Measurements from ENCODE around the gene EGR2.

EGR2 gene

DNA sequence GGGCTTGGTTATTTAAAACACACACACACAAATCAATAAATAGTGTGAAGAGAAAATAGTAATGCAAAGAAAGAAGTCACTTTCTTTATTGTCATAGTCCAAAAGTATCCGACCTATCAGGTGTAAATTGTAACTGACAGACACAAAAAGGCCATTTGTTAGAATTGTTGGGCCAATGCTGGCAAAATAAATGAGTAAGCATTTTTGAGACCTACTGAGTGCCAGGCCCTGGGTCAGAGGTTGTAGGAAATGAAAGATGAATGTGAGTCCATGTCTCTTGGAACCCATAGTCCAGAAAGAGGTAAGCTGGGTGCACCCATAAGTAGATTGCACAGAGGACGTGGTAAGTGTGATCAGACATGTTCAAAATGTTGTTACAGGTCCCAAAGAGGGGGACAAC lies 13.5 kb upstream of the EGR2 start:
- TF ChIP-seq EZH2 (IDR thresholded peaks at IDR 0.05; ENCODE audit: borderline replicate concordance, low read depth, low read length, severe bottlenecking), result no peak
- TF ChIP-seq, protein P1, sequence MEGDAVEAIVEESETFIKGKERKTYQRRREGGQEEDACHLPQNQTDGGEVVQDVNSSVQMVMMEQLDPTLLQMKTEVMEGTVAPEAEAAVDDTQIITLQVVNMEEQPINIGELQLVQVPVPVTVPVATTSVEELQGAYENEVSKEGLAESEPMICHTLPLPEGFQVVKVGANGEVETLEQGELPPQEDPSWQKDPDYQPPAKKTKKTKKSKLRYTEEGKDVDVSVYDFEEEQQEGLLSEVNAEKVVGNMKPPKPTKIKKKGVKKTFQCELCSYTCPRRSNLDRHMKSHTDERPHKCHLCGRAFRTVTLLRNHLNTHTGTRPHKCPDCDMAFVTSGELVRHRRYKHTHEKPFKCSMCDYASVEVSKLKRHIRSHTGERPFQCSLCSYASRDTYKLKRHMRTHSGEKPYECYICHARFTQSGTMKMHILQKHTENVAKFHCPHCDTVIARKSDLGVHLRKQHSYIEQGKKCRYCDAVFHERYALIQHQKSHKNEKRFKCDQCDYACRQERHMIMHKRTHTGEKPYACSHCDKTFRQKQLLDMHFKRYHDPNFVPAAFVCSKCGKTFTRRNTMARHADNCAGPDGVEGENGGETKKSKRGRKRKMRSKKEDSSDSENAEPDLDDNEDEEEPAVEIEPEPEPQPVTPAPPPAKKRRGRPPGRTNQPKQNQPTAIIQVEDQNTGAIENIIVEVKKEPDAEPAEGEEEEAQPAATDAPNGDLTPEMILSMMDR (IDR thresholded peaks at IDR 0.05; ENCODE audit: borderline replicate concordance, extremely low read depth, low read length, poor library complexity, severe bottlenecking), result no peak
- no peaks in the 10 kb centered on the region for H3K36me3 ChIP-seq (ENCODE audit: insufficient read depth, low read length)
- no peaks in the 10 kb centered on the region for H3K79me2 ChIP-seq (ENCODE audit: insufficient read depth, low read length)
- H3K9ac ChIP-seq (ENCODE audit: low read depth, low read length), result no peak overlapping the region
- no peaks in the 10 kb centered on the region for H3K4me1 ChIP-seq (ENCODE audit: insufficient read depth, low read length)
- H3K4me2 ChIP-seq (ENCODE audit: insufficient read depth, low read length), result no peak overlapping the region
- peaks cover 12% of the 10 kb centered on the region for H3K27me3 ChIP-seq (ENCODE audit: insufficient read depth, low read length, poor library complexity)
- no peaks in the 10 kb centered on the region for H3K9me3 ChIP-seq (ENCODE audit: insufficient read depth, low read length, severe bottlenecking)
- H4K20me1 ChIP-seq (ENCODE audit: insufficient read depth, low read length), result no peaks in the 10 kb centered on the region
- no peak overlapping the region for H3K4me3 ChIP-seq (ENCODE audit: low read depth in 1 of 2, low read length in 2 of 2)
- ATAC-seq (ENCODE audit: insufficient read depth, low read depth) (no peak), DNase-seq (no peak)
- H3K27ac ChIP-seq (ENCODE audit: low read length), result no peak overlapping the region
- no peak overlapping the region for H2AFZ ChIP-seq (ENCODE audit: low read depth, low read length)

DNA sequence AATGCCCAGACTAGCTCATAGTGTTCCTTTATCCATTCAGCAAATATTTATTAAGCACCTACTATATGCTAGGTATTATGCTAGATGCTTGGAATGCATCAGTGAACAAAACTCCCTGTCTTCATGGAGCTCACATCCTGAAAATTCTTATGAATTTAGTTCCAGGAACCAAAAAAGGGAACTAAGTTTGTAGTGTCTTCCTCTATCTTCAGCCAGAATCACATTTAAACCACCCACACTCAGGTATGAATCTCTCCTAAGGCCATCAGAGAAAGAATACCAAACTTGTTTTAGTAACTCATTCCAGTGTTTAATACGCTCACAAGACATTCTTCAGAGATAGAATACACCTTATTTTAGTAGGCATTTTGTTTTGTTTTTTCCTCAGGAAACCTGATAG lies 10.1 kb upstream of the EGR2 start:
- Histone ChIP-seq H3K4me3 (ENCODE audit: low read depth in 1 of 2, low read length in 2 of 2) (no peak overlapping the region), H3K4me2 (ENCODE audit: insufficient read depth, low read length) (no peak overlapping the region), H3K79me2 (ENCODE audit: insufficient read depth, low read length) (no peaks in the 10 kb centered on the region), H4K20me1 (ENCODE audit: insufficient read depth, low read length) (no peaks in the 10 kb centered on the region), H3K27me3 (ENCODE audit: insufficient read depth, low read length, poor library complexity) (peaks cover 7% of the 10 kb centered on the region), H3K4me1 (ENCODE audit: insufficient read depth, low read length) (no peaks in the 10 kb centered on the region), H3K27ac (ENCODE audit: low read length) (no peak overlapping the region), H3K9me3 (ENCODE audit: insufficient read depth, low read length, severe bottlenecking) (no peaks in the 10 kb centered on the region), H3K36me3 (ENCODE audit: insufficient read depth, low read length) (no peaks in the 10 kb centered on the region), H3K9ac (ENCODE audit: low read depth, low read length) (no peak overlapping the region), H2AFZ (ENCODE audit: low read depth, low read length) (no peak overlapping the region)
- DNase-seq (no peak), ATAC-seq (ENCODE audit: insufficient read depth, low read depth) (no peak)
- TF ChIP-seq, protein P1 (IDR thresholded peaks at IDR 0.05; ENCODE audit: borderline replicate concordance, extremely low read depth, low read length, poor library complexity, severe bottlenecking), result no peak
- TF ChIP-seq EZH2 (IDR thresholded peaks at IDR 0.05; ENCODE audit: borderline replicate concordance, low read depth, low read length, severe bottlenecking), result no peak

DNA sequence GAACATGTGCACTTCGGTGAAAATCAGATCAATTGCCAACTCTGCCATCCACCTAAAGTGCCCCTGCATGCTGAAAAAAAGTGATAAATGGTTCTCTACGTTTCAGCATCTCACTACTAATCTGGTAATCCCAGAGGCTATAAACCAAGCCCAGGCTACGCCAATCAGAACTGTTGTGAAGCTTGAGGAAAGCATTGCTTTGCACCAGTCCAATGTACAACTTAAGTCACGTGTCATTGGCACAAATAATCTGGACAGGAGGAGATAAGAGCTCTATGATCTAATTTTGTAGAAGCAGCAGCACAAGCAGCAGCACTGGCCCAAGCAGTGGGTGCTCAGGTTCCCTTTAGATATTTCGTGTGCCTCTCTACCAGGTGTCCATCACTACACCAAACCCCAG lies 4.4 kb upstream of the EGR2 start:
- no peaks in the 10 kb centered on the region for H3K79me2 ChIP-seq (ENCODE audit: insufficient read depth, low read length)
- DNase-seq (no peak), ATAC-seq (ENCODE audit: insufficient read depth, low read depth) (no peak)
- H3K27ac ChIP-seq (ENCODE audit: low read length), result no peak overlapping the region
- TF ChIP-seq, protein P1 (IDR thresholded peaks at IDR 0.05; ENCODE audit: borderline replicate concordance, extremely low read depth, low read length, poor library complexity, severe bottlenecking), result no peak
- no peak for TF ChIP-seq EZH2 (IDR thresholded peaks at IDR 0.05; ENCODE audit: borderline replicate concordance, low read depth, low read length, severe bottlenecking)
- peaks cover 7% of the 10 kb centered on the region for H3K27me3 ChIP-seq (ENCODE audit: insufficient read depth, low read length, poor library complexity)
- no peaks in the 10 kb centered on the region for H3K9me3 ChIP-seq (ENCODE audit: insufficient read depth, low read length, severe bottlenecking)
- no peaks in the 10 kb centered on the region for H3K36me3 ChIP-seq (ENCODE audit: insufficient read depth, low read length)
- no peak overlapping the region for H3K9ac ChIP-seq (ENCODE audit: low read depth, low read length)
- no peaks in the 10 kb centered on the region for H4K20me1 ChIP-seq (ENCODE audit: insufficient read depth, low read length)
- peaks cover 21% of the 10 kb centered on the region for H3K4me1 ChIP-seq (ENCODE audit: insufficient read depth, low read length)
- H2AFZ ChIP-seq (ENCODE audit: low read depth, low read length), result no peak overlapping the region
- no peak overlapping the region for H3K4me2 ChIP-seq (ENCODE audit: insufficient read depth, low read length)
- no peak overlapping the region for H3K4me3 ChIP-seq (ENCODE audit: low read depth in 1 of 2, low read length in 2 of 2)
